ENCODE data around the gene TEX2. TPM values are rescaled to one million over a fixed set of nuclear protein-coding genes. Genes with fewer than 3 reads are reported as not detected.
"Not testable (repeated sequence)": the region's sequence is repeated elsewhere in the genome, so short reads cannot be mapped to it uniquely, and the experiment has no call there.

Gene TEX2
- total and polyA plus RNA-seq, 9 of the 15 experiments (the other 6 are each of a cell fraction or from before 2014, with no cell fraction given), result 4.1 to 27.6 (median 19.3) TPM

DNA sequence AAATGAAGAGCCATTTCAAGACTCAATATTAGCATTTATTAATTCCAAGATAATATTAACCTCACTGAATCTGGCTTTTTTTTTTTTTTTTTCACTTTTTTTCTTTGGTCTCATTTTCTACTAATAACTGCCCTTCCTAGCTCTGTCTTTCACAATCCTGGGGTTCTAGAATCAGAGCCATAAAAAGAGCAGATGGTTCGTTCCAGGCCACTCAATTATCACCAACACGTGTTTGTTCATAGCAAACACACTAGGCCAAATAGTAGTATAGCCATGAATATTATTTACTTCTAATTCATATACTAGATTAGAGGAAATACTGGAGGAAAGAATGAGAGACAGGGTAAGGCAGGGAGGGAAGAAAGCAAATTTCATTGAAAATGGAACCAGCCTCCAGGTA is 39.8 kb downstream of the TEX2 start (continued):
- no peak for TF ChIP-seq ZNF347 (CRISPR knock-in tag; IDR thresholded peaks at IDR 0.05; ENCODE audit: low read depth)
- no peak for TF ChIP-seq NFIC (IDR thresholded peaks at IDR 0.05)

DNA sequence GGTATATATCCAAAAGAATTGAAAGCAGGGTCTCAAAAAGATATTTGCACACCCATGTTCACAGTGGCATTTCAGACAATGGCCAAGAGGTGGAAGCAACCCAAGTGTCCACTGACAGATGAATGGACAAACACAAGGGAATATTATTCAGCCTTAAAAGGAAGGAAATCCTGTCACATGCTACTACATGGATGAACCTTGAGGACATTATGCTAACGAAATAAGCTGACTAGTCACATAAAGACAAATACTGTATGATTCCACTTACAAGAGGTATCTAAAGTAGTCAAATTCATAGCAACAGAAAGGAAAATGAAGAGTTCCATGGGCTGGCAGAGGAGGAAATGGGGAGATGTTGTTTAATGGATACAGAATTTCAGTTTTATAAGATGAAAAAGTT is 41.4 kb downstream of the TEX2 start:
- intact Hi-C loops (cut with micrococcal nuclease) (no loop called here), in situ Hi-C loops (cut with MboI) (no loop called here)
- WGBS (ENCODE audit: insufficient coverage, low coverage, missing lambda C conversion rate), result 67% methylated on average over 1 of the region's 1 CpG
- DNase-seq (ENCODE audit: extremely low read depth in 1 of 4, low spot score in 3 of 4), result no peak
- Histone ChIP-seq H3K4me2 (ENCODE audit: insufficient read depth, low read length) (no peak overlapping the region), H3K27ac (ENCODE audit: extremely low read depth, low read depth, low read length) (no peak overlapping the region), H3K4me3 (no peak overlapping the region), H3K79me2 (ENCODE audit: control insufficient read depth, insufficient read depth, low read length) (peaks cover 65% of the 10 kb centered on the region), H3K9me1 (ENCODE audit: control insufficient read depth, insufficient read depth, low read length) (no peaks in the 10 kb centered on the region), H3K9ac (ENCODE audit: insufficient read depth in 1 of 2, low read depth in 2 of 2, low read length in 2 of 2) (no peak overlapping the region), H3K27me3 (ENCODE audit: control insufficient read depth in 2 of 2, insufficient read depth in 2 of 2, low read length in 2 of 2) (no peaks in the 10 kb centered on the region), H3K4me1 (replicated peaks in 1 of 2; ENCODE audit: control insufficient read depth in 2 of 2, insufficient read depth in 2 of 2, low read length in 2 of 2) (peaks cover 6 to 21% of the 10 kb centered on the region in 2 experiments; a peak in 4 of 5 replicates), H4K20me1 (replicated peaks; ENCODE audit: control insufficient read depth, insufficient read depth, low read length) (peaks cover 5% of the 10 kb centered on the region; the same call in 1 of the 2 replicates), H3K36me3 (ENCODE audit: control insufficient read depth, insufficient read depth, low read length) (no peaks in the 10 kb centered on the region), H2AFZ (ENCODE audit: low read depth, low read length) (no peak overlapping the region), H3K9me3 (replicated peaks; ENCODE audit: control insufficient read depth, insufficient read depth, low read depth, low read length) (no peaks in the 10 kb centered on the region)
- BruUV-seq (replicated peaks), result no TSS peak
- no peak for ATAC-seq
- FAIRE-seq, result peak; percentile 67
- TF ChIP-seq ZNF316 (IDR thresholded peaks at IDR 0.05) (peak; percentile 78), C11orf30 (IDR thresholded peaks at IDR 0.05; ENCODE audit: low read depth) (peak; percentile 55), ZKSCAN3 (CRISPR knock-in tag; IDR thresholded peaks at IDR 0.05) (no peak), MAFG (tag; conservative IDR thresholded peaks at IDR 0.05) (0 out of 2 replicates have a peak, but pooled peaks have one; percentile 23), NR2C2 (CRISPR knock-in tag; IDR thresholded peaks at IDR 0.05) (no peak), NR2C2 (tag; IDR thresholded peaks at IDR 0.05) (no peak)
- TF ChIP-seq, protein P1, sequence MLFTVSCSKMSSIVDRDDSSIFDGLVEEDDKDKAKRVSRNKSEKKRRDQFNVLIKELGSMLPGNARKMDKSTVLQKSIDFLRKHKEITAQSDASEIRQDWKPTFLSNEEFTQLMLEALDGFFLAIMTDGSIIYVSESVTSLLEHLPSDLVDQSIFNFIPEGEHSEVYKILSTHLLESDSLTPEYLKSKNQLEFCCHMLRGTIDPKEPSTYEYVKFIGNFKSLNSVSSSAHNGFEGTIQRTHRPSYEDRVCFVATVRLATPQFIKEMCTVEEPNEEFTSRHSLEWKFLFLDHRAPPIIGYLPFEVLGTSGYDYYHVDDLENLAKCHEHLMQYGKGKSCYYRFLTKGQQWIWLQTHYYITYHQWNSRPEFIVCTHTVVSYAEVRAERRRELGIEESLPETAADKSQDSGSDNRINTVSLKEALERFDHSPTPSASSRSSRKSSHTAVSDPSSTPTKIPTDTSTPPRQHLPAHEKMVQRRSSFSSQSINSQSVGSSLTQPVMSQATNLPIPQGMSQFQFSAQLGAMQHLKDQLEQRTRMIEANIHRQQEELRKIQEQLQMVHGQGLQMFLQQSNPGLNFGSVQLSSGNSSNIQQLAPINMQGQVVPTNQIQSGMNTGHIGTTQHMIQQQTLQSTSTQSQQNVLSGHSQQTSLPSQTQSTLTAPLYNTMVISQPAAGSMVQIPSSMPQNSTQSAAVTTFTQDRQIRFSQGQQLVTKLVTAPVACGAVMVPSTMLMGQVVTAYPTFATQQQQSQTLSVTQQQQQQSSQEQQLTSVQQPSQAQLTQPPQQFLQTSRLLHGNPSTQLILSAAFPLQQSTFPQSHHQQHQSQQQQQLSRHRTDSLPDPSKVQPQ (CRISPR knock-in tag; IDR thresholded peaks at IDR 0.05; ENCODE audit: borderline replicate concordance), result no peak
- CTCF ChIA-PET (ENCODE audit: low intra/inter-chr PET ratio), result no interaction called here
- POLR2A ChIA-PET, result interaction anchor here (0.6 kb wide), 1 partner anchor 198 kb away, joined by 3 read pairs; no protein-coding TSS in a partner anchor

DNA sequence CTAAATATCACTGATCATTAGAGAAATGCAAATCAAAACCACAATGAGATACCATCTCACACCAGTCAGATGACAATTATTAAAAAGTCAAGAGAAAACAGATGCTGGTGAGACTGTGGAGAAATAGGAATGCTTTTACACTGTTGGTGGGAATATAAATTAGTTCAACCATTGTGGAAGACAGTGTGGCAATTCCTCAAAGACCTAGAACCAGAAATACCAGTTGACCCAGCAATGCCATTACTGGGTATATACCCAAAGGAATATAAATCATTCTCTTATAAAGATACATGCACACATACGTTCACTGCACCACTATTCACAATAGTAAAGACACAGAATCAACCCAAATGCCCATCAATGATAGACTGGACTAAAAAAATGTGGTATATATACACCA is 42.5 kb downstream of the TEX2 start:
- CTCF ChIA-PET (ENCODE audit: low intra/inter-chr PET ratio); H3K9ac ChIP-seq (ENCODE audit: insufficient read depth in 1 of 2, low read depth in 2 of 2, low read length in 2 of 2): not testable (repeated sequence)

More for the DNA sequence above, 42.5 kb downstream of the TEX2 start:
- H2AFZ ChIP-seq (ENCODE audit: low read depth, low read length); POLR2A ChIA-PET; H3K27me3 ChIP-seq (ENCODE audit: control insufficient read depth in 2 of 2, insufficient read depth in 2 of 2, low read length in 2 of 2); H3K9me1 ChIP-seq (ENCODE audit: control insufficient read depth, insufficient read depth, low read length); H3K4me3 ChIP-seq; BruUV-seq (replicated peaks); FAIRE-seq; DNase-seq (ENCODE audit: extremely low read depth in 1 of 4, low spot score in 3 of 4); intact Hi-C loops (cut with micrococcal nuclease); H3K9me3 ChIP-seq (replicated peaks; ENCODE audit: control insufficient read depth, insufficient read depth, low read depth, low read length); ATAC-seq; H3K36me3 ChIP-seq (ENCODE audit: control insufficient read depth, insufficient read depth, low read length); in situ Hi-C loops (cut with MboI); H3K4me2 ChIP-seq (ENCODE audit: insufficient read depth, low read length); H4K20me1 ChIP-seq (replicated peaks; ENCODE audit: control insufficient read depth, insufficient read depth, low read length); H3K27ac ChIP-seq (ENCODE audit: extremely low read depth, low read depth, low read length): not testable (repeated sequence)
- H3K79me2 ChIP-seq (ENCODE audit: control insufficient read depth, insufficient read depth, low read length), result peaks cover 66% of the 10 kb centered on the region
- 63% methylated on average over 1 of the region's 1 CpG for WGBS (ENCODE audit: insufficient coverage, low coverage, missing lambda C conversion rate)
- peaks cover 10 to 32% of the 10 kb centered on the region in 2 experiments; a peak in 4 of 5 replicates for H3K4me1 ChIP-seq (replicated peaks in 1 of 2; ENCODE audit: control insufficient read depth in 2 of 2, insufficient read depth in 2 of 2, low read length in 2 of 2)
